Measurements from ENCODE around the gene PDCD6IP.

PDCD6IP gene

DNA sequence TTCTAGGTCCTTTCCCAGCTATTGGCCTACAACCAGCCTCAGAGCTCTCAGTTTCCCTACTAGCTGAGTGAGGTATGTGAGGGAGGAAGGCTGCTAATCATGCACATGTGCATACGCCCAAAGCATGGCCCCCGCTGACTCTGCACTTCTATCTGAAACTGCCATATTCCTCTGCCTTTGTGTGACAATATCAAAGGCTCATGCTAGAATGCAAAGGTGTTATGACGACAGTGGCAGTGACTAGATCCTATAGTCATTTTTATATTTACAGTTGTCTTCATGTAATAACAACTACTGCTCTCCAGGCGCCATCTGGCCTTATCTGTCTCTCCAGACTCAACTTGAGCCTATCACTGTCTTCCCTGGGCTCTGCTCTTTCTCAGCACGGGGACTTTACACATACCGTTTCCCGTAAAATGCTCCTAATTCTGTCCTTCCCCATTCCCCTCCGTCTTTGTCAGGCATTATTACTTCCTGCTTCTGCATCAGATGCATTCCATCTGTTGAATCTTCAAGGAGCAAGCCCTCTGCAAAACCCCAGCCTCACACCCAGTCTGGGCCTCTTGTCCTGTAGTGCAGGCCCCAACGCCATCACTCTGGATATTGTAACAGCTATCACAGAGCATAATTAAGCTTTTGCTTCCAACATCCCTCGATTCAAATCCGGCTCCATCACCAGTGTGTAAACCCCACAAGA, 102.5 kb downstream of the PDCD6IP start:
- H3K4me1 ChIP-seq (ENCODE audit: insufficient read depth, low read length) = no peaks in the 10 kb centered on the region
- H3K27me3 ChIP-seq (ENCODE audit: control insufficient read depth in 1 of 2, insufficient read depth in 2 of 2, low read length in 2 of 2) = no peaks in the 10 kb centered on the region
- no peak overlapping the region for H3K9ac ChIP-seq (ENCODE audit: low read length)
- no peak overlapping the region for H3K27ac ChIP-seq (ENCODE audit: low read depth, low read length)
- H3K9me3 ChIP-seq (ENCODE audit: low read length) = no peaks in the 10 kb centered on the region
- no peaks in the 10 kb centered on the region for H3K36me3 ChIP-seq (ENCODE audit: insufficient read depth, low read length)
- H3K4me3 ChIP-seq (ENCODE audit: low read depth in 1 of 2, low read length in 2 of 2) = no peak overlapping the region

- Histone ChIP-seq H3K27ac (ENCODE audit: low read depth, low read length) (no peak overlapping the region), H3K4me3 (ENCODE audit: low read depth in 1 of 2, low read length in 2 of 2) (no peak overlapping the region), H3K36me3 (ENCODE audit: insufficient read depth, low read length) (no peaks in the 10 kb centered on the region), H3K9me3 (ENCODE audit: low read length) (no peaks in the 10 kb centered on the region), H3K4me1 (ENCODE audit: insufficient read depth, low read length) (no peaks in the 10 kb centered on the region), H3K9ac (ENCODE audit: low read length) (no peak overlapping the region), H3K27me3 (ENCODE audit: control insufficient read depth in 1 of 2, insufficient read depth in 2 of 2, low read length in 2 of 2) (no peaks in the 10 kb centered on the region)
These were observed 103.6 kb downstream of the PDCD6IP start for GRCh38 chr3:33901862-33902563.

GRCh38 chr3:33904730-33905129, 106.3 kb downstream of the PDCD6IP start:
- Histone ChIP-seq H3K4me1 (ENCODE audit: insufficient read depth, low read length) (no peaks in the 10 kb centered on the region), H3K27ac (ENCODE audit: low read depth, low read length) (no peak overlapping the region), H3K27me3 (ENCODE audit: control insufficient read depth in 1 of 2, insufficient read depth in 2 of 2, low read length in 2 of 2) (no peaks in the 10 kb centered on the region)

GRCh38 chr3:33908250-33908851, 109.9 kb downstream of the PDCD6IP start:
- Histone ChIP-seq H3K27ac (ENCODE audit: low read depth, low read length) (no peak overlapping the region), H3K36me3 (ENCODE audit: insufficient read depth, low read length) (no peaks in the 10 kb centered on the region), H3K9me3 (ENCODE audit: low read length) (no peaks in the 10 kb centered on the region), H3K4me3 (ENCODE audit: low read depth in 1 of 2, low read length in 2 of 2) (no peak overlapping the region), H3K27me3 (ENCODE audit: control insufficient read depth in 1 of 2, insufficient read depth in 2 of 2, low read length in 2 of 2) (no peaks in the 10 kb centered on the region), H3K9ac (ENCODE audit: low read length) (no peak overlapping the region), H3K4me1 (ENCODE audit: insufficient read depth, low read length) (no peaks in the 10 kb centered on the region)

More at GRCh38 chr3:33904730-33905129, 106.3 kb downstream of the PDCD6IP start:
- H3K9me3 ChIP-seq (ENCODE audit: low read length) = no peaks in the 10 kb centered on the region
- no peak overlapping the region for H3K4me3 ChIP-seq (ENCODE audit: low read depth in 1 of 2, low read length in 2 of 2)
- no peak overlapping the region for H3K9ac ChIP-seq (ENCODE audit: low read length)
- no peaks in the 10 kb centered on the region for H3K36me3 ChIP-seq (ENCODE audit: insufficient read depth, low read length)

DNA sequence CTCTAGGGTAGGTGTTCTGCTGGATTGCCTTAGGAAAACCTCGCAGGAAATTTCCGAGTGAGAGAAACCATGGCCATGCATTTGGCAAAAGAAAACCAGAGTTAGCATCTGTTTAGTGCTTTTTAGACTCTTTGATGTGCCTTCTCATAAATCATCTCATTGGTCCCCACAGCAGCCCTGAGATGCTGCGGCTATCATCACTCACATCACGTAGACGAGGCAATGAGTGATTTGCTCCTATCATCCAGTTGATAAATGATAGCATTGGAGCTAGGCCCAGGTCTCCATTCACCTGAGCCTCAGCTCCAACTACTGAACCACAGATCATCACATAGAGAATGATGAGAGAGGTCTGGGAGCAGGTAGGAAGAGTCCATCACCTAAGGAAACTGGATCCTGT, 111.1 kb downstream of the PDCD6IP start:
- Histone ChIP-seq H3K27ac (ENCODE audit: low read depth, low read length) (no peak overlapping the region), H3K36me3 (ENCODE audit: insufficient read depth, low read length) (no peaks in the 10 kb centered on the region), H3K27me3 (ENCODE audit: control insufficient read depth in 1 of 2, insufficient read depth in 2 of 2, low read length in 2 of 2) (no peaks in the 10 kb centered on the region), H3K4me3 (ENCODE audit: low read depth in 1 of 2, low read length in 2 of 2) (no peak overlapping the region), H3K9ac (ENCODE audit: low read length) (no peak overlapping the region), H3K9me3 (ENCODE audit: low read length) (no peaks in the 10 kb centered on the region), H3K4me1 (ENCODE audit: insufficient read depth, low read length) (no peaks in the 10 kb centered on the region)

DNA sequence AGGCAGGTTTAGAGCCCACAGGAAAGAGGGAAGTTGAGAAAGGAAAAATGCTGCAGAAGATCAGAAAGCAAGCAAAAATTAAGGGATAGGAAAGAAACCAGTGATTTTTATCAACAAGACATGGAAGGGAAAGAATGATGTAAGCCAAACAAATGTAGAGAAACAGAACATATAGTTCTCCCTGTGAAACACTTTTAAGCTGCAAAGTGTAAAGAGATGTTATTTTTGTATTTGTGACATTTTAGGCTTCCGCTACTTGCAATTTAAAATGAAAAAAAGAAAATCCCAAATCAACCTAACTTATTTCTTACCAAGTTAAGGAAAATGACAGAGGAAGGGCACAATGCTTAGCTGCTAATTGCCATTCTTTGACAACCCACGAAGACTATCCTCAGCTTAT, 111.6 kb downstream of the PDCD6IP start:
- H3K27ac ChIP-seq (ENCODE audit: low read depth, low read length) = no peak overlapping the region
- no peaks in the 10 kb centered on the region for H3K4me1 ChIP-seq (ENCODE audit: insufficient read depth, low read length)
- no peak overlapping the region for H3K4me3 ChIP-seq (ENCODE audit: low read depth in 1 of 2, low read length in 2 of 2)
- no peaks in the 10 kb centered on the region for H3K27me3 ChIP-seq (ENCODE audit: control insufficient read depth in 1 of 2, insufficient read depth in 2 of 2, low read length in 2 of 2)
- no peaks in the 10 kb centered on the region for H3K9me3 ChIP-seq (ENCODE audit: low read length)
- no peaks in the 10 kb centered on the region for H3K36me3 ChIP-seq (ENCODE audit: insufficient read depth, low read length)
- no peak overlapping the region for H3K9ac ChIP-seq (ENCODE audit: low read length)

DNA sequence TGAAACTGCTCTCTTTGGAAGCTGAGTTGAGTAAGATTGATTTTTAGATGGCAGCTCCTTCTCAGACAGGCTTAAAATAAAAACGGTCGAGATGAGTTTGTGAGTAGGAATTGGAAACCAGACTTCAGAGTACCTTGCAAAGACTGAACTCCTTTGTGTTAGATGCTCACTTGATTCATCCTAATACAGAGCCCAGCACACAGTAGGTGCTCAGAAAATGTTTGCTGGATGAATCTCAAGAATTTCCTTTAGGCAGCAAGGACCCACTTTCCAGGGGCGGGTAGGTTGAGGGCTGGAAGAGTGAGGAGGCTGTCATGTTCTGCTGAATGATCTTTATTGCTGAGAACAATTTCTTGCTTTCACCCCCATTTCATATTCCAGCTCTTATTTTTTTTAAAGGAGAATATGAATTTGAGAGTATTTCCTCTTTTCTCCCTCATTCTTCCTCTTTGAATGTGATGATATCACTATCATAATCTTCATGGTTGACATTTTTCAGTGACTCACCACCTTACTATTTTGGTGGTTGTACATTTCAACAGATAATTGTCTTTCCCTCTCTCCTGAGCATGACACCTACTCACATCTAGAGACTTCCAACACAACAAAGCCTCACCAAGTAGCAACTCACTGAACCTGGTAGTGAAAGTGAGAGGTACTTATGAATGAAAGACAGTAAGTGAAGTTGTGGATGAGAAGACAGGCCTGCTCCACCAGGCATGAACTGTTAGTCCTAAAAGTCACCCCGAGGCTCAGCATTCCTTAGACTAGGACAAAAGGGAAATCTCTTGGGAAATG, 113.3 kb downstream of the PDCD6IP start:
- Histone ChIP-seq H3K9me3 (ENCODE audit: low read length) (no peaks in the 10 kb centered on the region), H3K27me3 (ENCODE audit: control insufficient read depth in 1 of 2, insufficient read depth in 2 of 2, low read length in 2 of 2) (no peaks in the 10 kb centered on the region), H3K4me3 (ENCODE audit: low read depth in 1 of 2, low read length in 2 of 2) (no peak overlapping the region), H3K4me1 (ENCODE audit: insufficient read depth, low read length) (no peaks in the 10 kb centered on the region), H3K27ac (ENCODE audit: low read depth, low read length) (no peak overlapping the region), H3K36me3 (ENCODE audit: insufficient read depth, low read length) (no peaks in the 10 kb centered on the region), H3K9ac (ENCODE audit: low read length) (no peak overlapping the region)

DNA sequence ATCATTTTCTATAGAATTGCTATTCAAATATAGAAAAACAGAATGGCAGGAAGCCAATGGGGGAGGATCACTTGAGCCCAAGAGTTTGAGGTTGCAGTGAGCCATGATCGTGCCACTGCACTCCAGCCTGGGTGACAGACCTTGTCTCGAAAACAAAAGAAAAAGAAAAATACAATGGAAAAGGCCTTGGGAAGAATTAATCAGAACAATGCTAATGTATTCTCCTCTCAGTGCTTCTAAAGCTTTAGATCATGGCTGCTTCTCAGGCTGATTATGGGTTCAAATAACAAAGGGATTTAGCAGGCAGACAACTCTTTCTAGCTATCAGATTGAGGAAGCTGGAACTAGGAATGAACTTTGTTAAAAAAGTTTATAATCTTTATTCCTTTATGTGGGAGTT, 115.8 kb downstream of the PDCD6IP start:
- Histone ChIP-seq H3K27ac (ENCODE audit: low read depth, low read length) (no peak overlapping the region), H3K4me3 (ENCODE audit: low read depth in 1 of 2, low read length in 2 of 2) (no peak overlapping the region), H3K36me3 (ENCODE audit: insufficient read depth, low read length) (no peaks in the 10 kb centered on the region), H3K9me3 (ENCODE audit: low read length) (no peaks in the 10 kb centered on the region), H3K9ac (ENCODE audit: low read length) (no peak overlapping the region), H3K4me1 (ENCODE audit: insufficient read depth, low read length) (no peaks in the 10 kb centered on the region), H3K27me3 (ENCODE audit: control insufficient read depth in 1 of 2, insufficient read depth in 2 of 2, low read length in 2 of 2) (no peaks in the 10 kb centered on the region)

DNA sequence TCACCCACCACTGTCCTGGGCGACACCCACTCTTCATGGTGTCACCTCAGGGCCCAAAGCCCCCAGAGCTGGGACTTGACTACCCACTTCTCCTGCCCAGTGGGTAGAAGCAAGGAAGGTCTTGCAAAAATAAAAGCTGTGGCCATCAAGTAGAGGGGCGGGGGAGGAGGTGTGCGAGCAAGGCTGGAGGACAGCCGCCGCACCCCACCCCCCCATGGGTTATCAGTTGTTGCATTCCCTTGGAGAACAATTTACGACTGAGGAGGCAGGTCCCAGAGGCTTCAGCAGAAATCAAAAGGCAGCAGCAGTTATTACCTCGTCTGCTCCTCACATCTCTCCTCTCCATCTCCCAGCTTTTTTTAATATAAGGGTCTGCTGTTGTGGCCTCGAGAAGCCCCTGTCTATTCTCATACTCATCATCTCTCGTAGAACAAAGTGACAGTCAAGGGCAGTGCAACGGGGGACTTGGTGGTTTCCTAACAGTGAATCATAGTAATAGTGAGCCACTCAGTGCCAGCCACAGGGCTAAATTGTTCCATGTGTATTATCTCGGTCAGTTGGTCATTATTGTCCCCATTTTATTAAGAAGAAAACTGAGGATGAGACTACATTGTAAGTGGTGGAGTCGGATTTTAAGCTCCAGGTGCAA, 116.4 kb downstream of the PDCD6IP start:
- H3K27ac ChIP-seq (ENCODE audit: low read depth, low read length) = no peak overlapping the region

GRCh38 chr3:33915796-33916546, 117.5 kb downstream of the PDCD6IP start:
- H3K9me3 ChIP-seq (ENCODE audit: low read length) = no peaks in the 10 kb centered on the region
- H3K27ac ChIP-seq (ENCODE audit: low read depth, low read length) = no peak overlapping the region
- H3K36me3 ChIP-seq (ENCODE audit: insufficient read depth, low read length) = no peaks in the 10 kb centered on the region
- H3K4me3 ChIP-seq (ENCODE audit: low read depth in 1 of 2, low read length in 2 of 2) = no peak overlapping the region
- H3K9ac ChIP-seq (ENCODE audit: low read length) = no peak overlapping the region
- no peaks in the 10 kb centered on the region for H3K4me1 ChIP-seq (ENCODE audit: insufficient read depth, low read length)
- no peaks in the 10 kb centered on the region for H3K27me3 ChIP-seq (ENCODE audit: control insufficient read depth in 1 of 2, insufficient read depth in 2 of 2, low read length in 2 of 2)

More for the DNA sequence above, 116.4 kb downstream of the PDCD6IP start:
- no peak overlapping the region for H3K9ac ChIP-seq (ENCODE audit: low read length)
- H3K4me3 ChIP-seq (ENCODE audit: low read depth in 1 of 2, low read length in 2 of 2) = no peak overlapping the region
- H3K9me3 ChIP-seq (ENCODE audit: low read length) = no peaks in the 10 kb centered on the region
- no peaks in the 10 kb centered on the region for H3K4me1 ChIP-seq (ENCODE audit: insufficient read depth, low read length)
- no peaks in the 10 kb centered on the region for H3K27me3 ChIP-seq (ENCODE audit: control insufficient read depth in 1 of 2, insufficient read depth in 2 of 2, low read length in 2 of 2)
- H3K36me3 ChIP-seq (ENCODE audit: insufficient read depth, low read length) = no peaks in the 10 kb centered on the region
